H9 (cell line): Measurements from ENCODE around the gene PTPN3. TPM values are rescaled to one million over a fixed set of nuclear protein-coding genes. Genes with fewer than 3 reads are reported as not detected.

Experiments
- DNase-seq: peaks from one replicate; pipeline ENCODE4 v3.0.0-alpha.2; 2017
- H2AFZ ChIP-seq: one replicate; pipeline ENCODE4 v1.6.1; 2013; ENCODE audit warnings: mild to moderate bottlenecking, low read length, control low read depth, moderate library complexity
- H2AK5ac ChIP-seq: 2 replicates; pipeline ENCODE4 v1.6.1; 2013; ENCODE audit warnings: low read length, control low read depth, mixed read lengths; ENCODE audit not compliant: insufficient read length
- H2BK120ac ChIP-seq: one replicate; pipeline ENCODE4 v1.6.1; 2013; ENCODE audit warnings: low read depth, mild to moderate bottlenecking, low read length, control low read depth, inconsistent platforms; ENCODE audit not compliant: poor library complexity, severe bottlenecking
- H2BK12ac ChIP-seq: 2 replicates; pipeline ENCODE4 v1.6.1; 2013; ENCODE audit warnings: low read length, control low read depth, mixed read lengths, low read depth; ENCODE audit not compliant: insufficient read length
- H2BK15ac ChIP-seq: 2 replicates; pipeline ENCODE4 v1.6.1; 2013; ENCODE audit warnings: low read depth, low read length, control low read depth
- H2BK20ac ChIP-seq: one replicate; pipeline ENCODE4 v1.6.1; 2013; ENCODE audit warnings: low read depth, mild to moderate bottlenecking, low read length, control low read depth, inconsistent platforms; ENCODE audit not compliant: poor library complexity, severe bottlenecking
- H2BK5ac ChIP-seq: 2 replicates; pipeline ENCODE4 v1.6.1; 2013; ENCODE audit warnings: low read length, control low read depth, mixed read lengths; ENCODE audit not compliant: insufficient read length
- H3K14ac ChIP-seq: 2 replicates; pipeline ENCODE4 v1.6.1; 2013; ENCODE audit warnings: low read length, control low read depth; ENCODE audit not compliant: insufficient read depth
- H3K18ac ChIP-seq: 2 replicates; pipeline ENCODE4 v1.6.1; 2013; ENCODE audit warnings: low read depth, mild to moderate bottlenecking, mixed read lengths, low read length, control low read depth; ENCODE audit not compliant: insufficient read length
- H3K23ac ChIP-seq: 2 replicates; pipeline ENCODE4 v1.6.1; 2013; ENCODE audit warnings: low read length, control low read depth, mixed read lengths, low read depth; ENCODE audit not compliant: insufficient read length
- H3K23me2 ChIP-seq: 2 replicates; pipeline ENCODE4 v1.6.1; 2013; ENCODE audit warnings: low read depth, mild to moderate bottlenecking, mixed read lengths, low read length, control low read depth; ENCODE audit not compliant: insufficient read length, poor library complexity, severe bottlenecking
- H3K27ac ChIP-seq: 2 replicates; pipeline ENCODE4 v1.5.1; 2013; ENCODE audit warnings: low read length, control low read depth, mixed read lengths, low read depth; ENCODE audit not compliant: insufficient read length
- H3K27me3 ChIP-seq: 2 replicates; pipeline ENCODE4 v1.6.1; 2013; ENCODE audit warnings: low read length, control low read depth, inconsistent platforms; ENCODE audit not compliant: insufficient read depth
- H3K4ac ChIP-seq: 2 replicates; pipeline ENCODE4 v1.6.1; 2013; ENCODE audit warnings: low read depth, mild to moderate bottlenecking, control low read depth, inconsistent platforms, low read length, moderate library complexity
- H3K4me1 ChIP-seq: 2 replicates; pipeline ENCODE4 v1.6.1; 2013; ENCODE audit warnings: low read length, control low read depth, inconsistent platforms; ENCODE audit not compliant: insufficient read depth
- H3K4me2 ChIP-seq: 2 replicates; pipeline ENCODE4 v1.6.1; 2013; ENCODE audit warnings: low read length, control low read depth, mixed read lengths; ENCODE audit not compliant: insufficient read length, insufficient read depth
- H3K56ac ChIP-seq: 2 replicates; pipeline ENCODE4 v1.6.1; 2013; ENCODE audit warnings: low read depth, mild to moderate bottlenecking, mixed read lengths, low read length, control low read depth; ENCODE audit not compliant: insufficient read length
- H3K79me1 ChIP-seq: 2 replicates; pipeline ENCODE4 v1.6.1; 2013; ENCODE audit warnings: low read depth, mild to moderate bottlenecking, moderate library complexity, low read length, control low read depth, inconsistent platforms; ENCODE audit not compliant: insufficient read depth, poor library complexity, severe bottlenecking
- H3K79me2 ChIP-seq: 2 replicates; pipeline ENCODE4 v1.6.1; 2013; ENCODE audit warnings: low read length, control low read depth, inconsistent platforms; ENCODE audit not compliant: insufficient read depth
- H3K9ac ChIP-seq: 2 replicates; pipeline ENCODE4 v1.6.1; 2013; ENCODE audit warnings: low read length, control low read depth, mixed read lengths; ENCODE audit not compliant: insufficient read length; ENCODE audit errors: extremely low read depth
- H3K9me3 ChIP-seq: one replicate; pipeline ENCODE4 v1.6.1; 2013; ENCODE audit warnings: low read depth, low read length, inconsistent platforms; ENCODE audit not compliant: control insufficient read depth
- H3T11ph ChIP-seq: one replicate; pipeline ENCODE4 v1.6.1; 2013; ENCODE audit warnings: mild to moderate bottlenecking, low read length, control low read depth, inconsistent platforms
- H4K20me1 ChIP-seq: one replicate; pipeline ENCODE4 v1.6.1; 2013; ENCODE audit not compliant: control insufficient read depth, insufficient read length, insufficient read depth
- H4K5ac ChIP-seq: 2 replicates; pipeline ENCODE4 v1.6.1; 2013; ENCODE audit warnings: low read depth, mild to moderate bottlenecking, mixed read lengths, low read length, control low read depth; ENCODE audit not compliant: insufficient read length
- H4K8ac ChIP-seq: replicated peaks from 2 replicates; pipeline ENCODE4 v1.6.1; 2013; ENCODE audit warnings: low read length, control low read depth, mixed read lengths, low read depth; ENCODE audit not compliant: insufficient read length
- H4K91ac ChIP-seq: 2 replicates; pipeline ENCODE4 v1.6.1; 2013; ENCODE audit warnings: low read depth, mild to moderate bottlenecking, moderate library complexity, mixed read lengths, low read length, control low read depth; ENCODE audit not compliant: insufficient read length
- H3K27ac Mint-ChIP-seq, 3 experiments: 2 replicates in 2 of 3; 3 replicates in 1 of 3; pipeline ENCODE4 v1.8.0; 2020 to 2021; ENCODE audit warnings: mixed read lengths in 3 of 3, mild to moderate bottlenecking in 1 of 3, moderate library complexity in 1 of 3
- H3K27me3 Mint-ChIP-seq: 2 replicates; pipeline ENCODE4 v1.8.0; 2021; ENCODE audit warnings: low read depth, mild to moderate bottlenecking, moderate library complexity, mixed read lengths
- H3K36me3 Mint-ChIP-seq, 3 experiments: 2 replicates in 2 of 3; 3 replicates in 1 of 3; pipeline ENCODE4 v1.8.0; 2020 to 2021; ENCODE audit warnings: low read depth in 3 of 3, mixed read lengths in 3 of 3; ENCODE audit not compliant: insufficient read depth in 1 of 3
- H3K4me1 Mint-ChIP-seq, 2 experiments: 2 replicates each; pipeline ENCODE4 v1.8.0; 2020; ENCODE audit warnings: mixed read lengths in 2 of 2
- H3K4me3 Mint-ChIP-seq, 2 experiments: 2 replicates in 1 of 2; 3 replicates in 1 of 2; pipeline ENCODE4 v1.8.0; 2020 to 2021; ENCODE audit warnings: mild to moderate bottlenecking in 2 of 2, mixed read lengths in 2 of 2, moderate library complexity in 1 of 2
- H3K9me3 Mint-ChIP-seq, 2 experiments: 2 replicates in 1 of 2; 3 replicates in 1 of 2; pipeline ENCODE4 v1.8.0; 2020; ENCODE audit warnings: mild to moderate bottlenecking in 2 of 2, mixed read lengths in 2 of 2, moderate library complexity in 1 of 2
- WGBS: extraction: QIAGEN DNeasy Blood & Tissue Kit; methylation state at CpG from one replicate; pipeline ENCODE4 v1.1.7; 2013; ENCODE audit warnings: missing lambda C conversion rate, low lambda C conversion rate, mixed read lengths; ENCODE audit not compliant: insufficient read length; ENCODE audit errors: extremely low coverage; 5-methylcytosine and 5-hydroxymethylcytosine counted together
- total RNA-seq: library from RNA; stranded (reverse); gene quantifications from 2 replicates; pipeline ENCODE4 v1.2.1, GENCODE V29; 2021
- TF ChIP-seq, protein P1 (sequence below): fragments of 200-600 bp; sonication (generic); conservative IDR thresholded peaks from 3 replicates; pipeline ENCODE4 v1.8.0; 2021; ENCODE audit warnings: antibody characterized with exemption, mild to moderate bottlenecking

PTPN3 gene
- total RNA-seq, 1 experiment from 2014 or later = 2.6 TPM

DNA sequence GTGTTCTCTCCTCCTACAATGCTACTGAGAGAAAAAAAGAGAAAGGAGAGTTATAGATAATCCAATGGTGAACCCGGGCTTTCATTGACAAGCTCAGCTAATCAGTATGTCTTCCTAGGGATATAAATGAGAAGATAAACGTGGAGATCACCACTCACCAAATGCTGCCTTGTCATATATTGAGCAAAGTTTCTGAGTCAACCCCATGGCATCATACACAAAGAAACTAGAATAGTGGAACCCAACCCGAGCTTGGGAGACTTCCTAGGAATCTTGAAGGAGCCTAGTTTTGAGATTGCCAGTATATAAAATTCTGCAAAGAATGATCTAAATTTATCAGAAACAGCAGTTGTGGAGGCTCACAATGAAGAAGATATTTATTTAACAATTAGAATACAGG, 47.8 kb downstream of the PTPN3 start:
- Histone ChIP-seq H3K23ac (no peak overlapping the region), H2BK120ac (no peak overlapping the region), H2AFZ (no peak overlapping the region), H2BK5ac (no peak overlapping the region), H3K79me1 (no peaks in the 10 kb centered on the region), H3K4ac (no peak overlapping the region), H3K4me1 (peaks cover 2% of the 10 kb centered on the region; the same call in 1 of the 2 replicates), H3T11ph (no peak overlapping the region), H4K91ac (no peak overlapping the region), H2BK20ac (no peak overlapping the region), H3K27me3 (no peaks in the 10 kb centered on the region), H2AK5ac (no peak overlapping the region), H3K56ac (no peak overlapping the region), H4K5ac (no peak overlapping the region), H3K23me2 (no peaks in the 10 kb centered on the region), H3K27ac (no peak overlapping the region), H2BK12ac (no peak overlapping the region), H3K79me2 (no peaks in the 10 kb centered on the region), H3K18ac (no peak overlapping the region), H3K9me3 (no peaks in the 10 kb centered on the region), H3K4me2 (no peak overlapping the region), H4K8ac (no peak overlapping the region), H4K20me1 (no peaks in the 10 kb centered on the region), H2BK15ac (no peak overlapping the region), H3K14ac (no peak overlapping the region), H3K9ac (no peak overlapping the region)
- H3K36me3 Mint-ChIP-seq = no peaks in the 10 kb centered on the region
- no peak overlapping the region for H3K27ac Mint-ChIP-seq
- WGBS = no CpG with 5 or more reads among the region's 3 CpGs
- no peak overlapping the region for H3K4me3 Mint-ChIP-seq
- no peak for DNase-seq
- H3K9me3 Mint-ChIP-seq = no peaks in the 10 kb centered on the region
- H3K27me3 Mint-ChIP-seq = no peaks in the 10 kb centered on the region
- peaks cover 16 to 30% of the 10 kb centered on the region in 2 experiments for H3K4me1 Mint-ChIP-seq
- TF ChIP-seq, protein P1, sequence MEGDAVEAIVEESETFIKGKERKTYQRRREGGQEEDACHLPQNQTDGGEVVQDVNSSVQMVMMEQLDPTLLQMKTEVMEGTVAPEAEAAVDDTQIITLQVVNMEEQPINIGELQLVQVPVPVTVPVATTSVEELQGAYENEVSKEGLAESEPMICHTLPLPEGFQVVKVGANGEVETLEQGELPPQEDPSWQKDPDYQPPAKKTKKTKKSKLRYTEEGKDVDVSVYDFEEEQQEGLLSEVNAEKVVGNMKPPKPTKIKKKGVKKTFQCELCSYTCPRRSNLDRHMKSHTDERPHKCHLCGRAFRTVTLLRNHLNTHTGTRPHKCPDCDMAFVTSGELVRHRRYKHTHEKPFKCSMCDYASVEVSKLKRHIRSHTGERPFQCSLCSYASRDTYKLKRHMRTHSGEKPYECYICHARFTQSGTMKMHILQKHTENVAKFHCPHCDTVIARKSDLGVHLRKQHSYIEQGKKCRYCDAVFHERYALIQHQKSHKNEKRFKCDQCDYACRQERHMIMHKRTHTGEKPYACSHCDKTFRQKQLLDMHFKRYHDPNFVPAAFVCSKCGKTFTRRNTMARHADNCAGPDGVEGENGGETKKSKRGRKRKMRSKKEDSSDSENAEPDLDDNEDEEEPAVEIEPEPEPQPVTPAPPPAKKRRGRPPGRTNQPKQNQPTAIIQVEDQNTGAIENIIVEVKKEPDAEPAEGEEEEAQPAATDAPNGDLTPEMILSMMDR = no peak
